OCI-LY7 (cell line): ENCODE results near the gene INSYN2A. TPM values are rescaled to one million over a fixed set of nuclear protein-coding genes. Genes with fewer than 3 reads are reported as not detected.

Experiments
- Bru-seq: library from RNA; stranded (reverse); fragments of 400-500 nt; gene quantifications from one replicate; lab custom pipeline; 2021; lab: Mats Ljungman, UMichigan
- BruChase-seq, 2 experiments: library from RNA; stranded (reverse); fragments of 400-500 nt; gene quantifications; one replicate each; lab custom pipeline; 2021; lab: Mats Ljungman, UMichigan
- BruUV-seq: library from RNA; stranded (reverse); fragments of 400-500 nt; replicated peaks from 2 replicates; lab custom pipeline; 2021; lab: Mats Ljungman, UMichigan
- CTCF ChIA-PET: fragments of 300-600 bp; sonication (Branson Sonifier 250); formaldehyde crosslinking; loops from one replicate; lab custom pipeline; 2022; ENCODE audit warnings: antibody characterized with exemption; ENCODE audit not compliant: unreplicated experiment; lab: Charles Lee
- POLR2A ChIA-PET: fragments of 300-600 bp; sonication (Branson Sonifier 250); formaldehyde crosslinking; loops from one replicate; lab custom pipeline; 2022; ENCODE audit warnings: antibody characterized with exemption; lab: Charles Lee
- DNase-seq: peaks from one replicate; pipeline ENCODE4 v3.0.0-alpha.2; 2015; ENCODE audit warnings: low spot score
- H2AFZ ChIP-seq: fragments of 200-600 bp; sonication (generic), shearing (Covaris generic); 2 replicates; pipeline ENCODE4 v1.6.1; 2014; ENCODE audit warnings: mild to moderate bottlenecking, antibody characterized with exemption, low read length, moderate library complexity
- H3K27ac ChIP-seq: fragments of 200-600 bp; sonication (generic); 2 replicates; pipeline ENCODE4 v1.5.1; 2014; ENCODE audit warnings: mixed run types, low read depth, mild to moderate bottlenecking, moderate library complexity, low read length, inconsistent platforms; ENCODE audit not compliant: poor library complexity, severe bottlenecking
- H3K36me3 ChIP-seq: fragments of 200-600 bp; sonication (generic); 2 replicates; pipeline ENCODE4 v1.6.1; 2014; ENCODE audit warnings: mild to moderate bottlenecking, antibody characterized with exemption, low read length, moderate library complexity, mixed read lengths; ENCODE audit not compliant: insufficient read depth
- H3K4me1 ChIP-seq: fragments of 200-600 bp; sonication (generic); 2 replicates; pipeline ENCODE4 v1.5.1; 2014; ENCODE audit warnings: mild to moderate bottlenecking, low read length; ENCODE audit not compliant: insufficient read depth, poor library complexity, severe bottlenecking
- H3K4me2 ChIP-seq: fragments of 200-600 bp; sonication (generic); 2 replicates; pipeline ENCODE4 v1.6.1; 2014; ENCODE audit warnings: mild to moderate bottlenecking, low read length
- H3K4me3 ChIP-seq: fragments of 200-600 bp; sonication (generic); 2 replicates; pipeline ENCODE4 v1.5.1; 2014; ENCODE audit warnings: mild to moderate bottlenecking, low read depth, low read length; ENCODE audit not compliant: poor library complexity, severe bottlenecking
- H3K79me2 ChIP-seq: fragments of 200-600 bp; sonication (generic); 2 replicates; pipeline ENCODE4 v1.6.1; 2016; ENCODE audit warnings: low read depth, mild to moderate bottlenecking, low read length, moderate library complexity, mixed read lengths; ENCODE audit not compliant: insufficient read depth
- H3K9me2 ChIP-seq: fragments of 200-600 bp; sonication (generic); 2 replicates; pipeline ENCODE4 v1.6.1; 2016; ENCODE audit warnings: mild to moderate bottlenecking, low read length, mixed read lengths; ENCODE audit not compliant: insufficient read depth
- H3K9me3 ChIP-seq: fragments of 200-600 bp; sonication (generic); 2 replicates; pipeline ENCODE4 v1.6.1; 2014; ENCODE audit warnings: mild to moderate bottlenecking, mixed run types, low read length, mixed read lengths
- H4K20me1 ChIP-seq: fragments of 200-600 bp; sonication (generic); 2 replicates; pipeline ENCODE4 v1.6.1; 2014; ENCODE audit warnings: mild to moderate bottlenecking, antibody characterized with exemption, low read length, moderate library complexity, mixed read lengths; ENCODE audit not compliant: insufficient read depth
- EZH2phosphoT487 ChIP-seq: fragments of 200-600 bp; sonication (generic); IDR thresholded peaks from 2 replicates; pipeline ENCODE4 v1.6.1; 2018; ENCODE audit warnings: low read depth, borderline replicate concordance, mild to moderate bottlenecking, mixed run types, antibody characterized with exemption, low read length, moderate library complexity, mixed read lengths
- intact Hi-C: fragments of 100-400 bp; cut with micrococcal nuclease; formaldehyde crosslinking; loops from one replicate; pipeline ENCODE4 v1.10.0; 2022; ENCODE audit not compliant: unreplicated experiment
- long read RNA-seq: library from polyadenylated mRNA; stranded (forward); transcript quantifications from one replicate; pipeline ENCODE4 v2.0.0, GENCODE V29; 2022
- total RNA-seq, 2 experiments: library from RNA; depleted of rRNA in 1 of 2; stranded (reverse); fragments of >200 nt in 1 of 2; shearing (Covaris generic) in 1 of 2; gene quantifications; 2 replicates each; pipeline ENCODE4 v1.2.3, GENCODE V29; 2014 to 2022
- TF ChIP-seq, protein P1 (sequence below): fragments of 200-600 bp; sonication (generic); conservative IDR thresholded peaks from 2 replicates; pipeline ENCODE4 v1.5.1; 2014; ENCODE audit warnings: mild to moderate bottlenecking, antibody characterized with exemption, low read length, moderate library complexity, mixed read lengths

INSYN2A gene, protein sequence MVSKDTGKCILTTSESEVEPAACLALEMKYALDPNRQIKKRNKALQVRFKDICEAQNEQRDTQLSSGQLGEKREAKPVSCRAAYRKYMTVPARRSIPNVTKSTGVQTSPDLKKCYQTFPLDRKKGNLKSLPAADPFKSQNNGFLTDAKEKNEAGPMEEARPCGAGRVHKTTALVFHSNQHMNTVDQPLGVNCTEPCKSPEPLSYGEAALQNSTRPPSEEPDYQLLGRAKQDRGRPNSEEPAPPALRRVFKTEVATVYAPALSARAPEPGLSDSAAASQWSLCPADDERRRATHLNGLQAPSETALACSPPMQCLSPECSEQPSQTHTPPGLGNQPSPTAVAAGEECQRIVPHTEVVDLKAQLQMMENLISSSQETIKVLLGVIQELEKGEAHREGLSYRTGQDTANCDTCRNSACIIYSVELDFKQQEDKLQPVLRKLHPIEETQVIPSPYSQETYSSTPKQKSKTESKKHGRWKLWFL
- total RNA-seq (2014; rRNA removed; shearing (Covaris generic)) (not detected in 2 replicates), total RNA-seq (2022) (not detected in 2 replicates), Bru-seq, nascent RNA (not detected), BruChase-seq, experiment 1, labeled RNA remaining after a 6-hour chase (not detected), BruChase-seq, experiment 2, labeled RNA remaining after a 2-hour chase (not detected)
- long read RNA-seq, result 0 reads

DNA sequence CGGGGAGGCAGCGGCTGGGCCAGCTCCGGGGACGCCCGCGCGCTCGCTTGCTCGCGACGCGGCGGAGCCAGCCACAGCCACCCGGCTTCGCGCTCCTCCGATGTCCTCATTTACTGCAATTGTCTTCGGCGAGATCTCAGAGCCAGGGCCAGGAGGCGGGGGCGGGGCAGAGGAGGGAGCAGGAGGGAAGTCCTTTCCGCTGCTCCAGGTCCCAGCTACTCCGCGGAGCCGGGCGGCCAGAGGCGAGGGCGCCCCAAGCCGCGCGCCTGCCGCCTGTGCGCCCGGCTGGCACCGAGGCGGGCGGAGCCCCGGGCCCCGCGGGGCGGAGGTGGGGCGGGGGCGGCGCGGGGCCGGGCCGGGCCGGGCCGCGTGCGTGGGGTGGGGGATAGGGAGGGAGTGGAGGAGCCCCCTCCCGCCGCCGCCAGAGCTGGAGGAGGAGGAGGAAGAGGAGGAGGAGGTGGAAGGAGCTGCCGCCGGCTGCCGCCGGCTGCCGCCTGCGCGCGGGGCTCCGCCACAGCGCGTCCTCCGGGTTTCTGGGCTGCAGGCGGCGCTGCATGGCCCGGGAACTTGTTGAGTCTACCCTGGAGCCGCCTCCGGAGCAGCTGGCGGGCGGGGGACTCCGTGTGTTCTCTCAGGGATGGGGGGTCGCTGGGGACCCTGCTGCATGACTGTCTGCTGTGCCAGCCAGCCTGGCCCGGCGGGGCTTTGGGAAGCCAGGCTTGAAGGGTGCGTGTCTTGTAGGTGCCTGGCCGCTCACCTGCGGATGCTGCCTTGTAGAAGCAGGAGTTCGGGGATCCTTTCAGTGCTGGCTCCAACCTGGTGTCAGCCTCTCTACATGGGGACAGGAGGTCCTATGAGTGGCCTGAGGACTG is at the start of gene INSYN2A:
Gene INSYN2A (minus strand): TSS at position 310 of the 872 bp plus-strand sequence. CDS start 20,196 bp downstream, outside the sequence.
- POLR2A ChIA-PET, result no interaction called here
- H3K4me2 ChIP-seq, result no peak within 1 kb of the TSS
- no peaks in the 10 kb centered on the region for H3K9me2 ChIP-seq

DNA sequence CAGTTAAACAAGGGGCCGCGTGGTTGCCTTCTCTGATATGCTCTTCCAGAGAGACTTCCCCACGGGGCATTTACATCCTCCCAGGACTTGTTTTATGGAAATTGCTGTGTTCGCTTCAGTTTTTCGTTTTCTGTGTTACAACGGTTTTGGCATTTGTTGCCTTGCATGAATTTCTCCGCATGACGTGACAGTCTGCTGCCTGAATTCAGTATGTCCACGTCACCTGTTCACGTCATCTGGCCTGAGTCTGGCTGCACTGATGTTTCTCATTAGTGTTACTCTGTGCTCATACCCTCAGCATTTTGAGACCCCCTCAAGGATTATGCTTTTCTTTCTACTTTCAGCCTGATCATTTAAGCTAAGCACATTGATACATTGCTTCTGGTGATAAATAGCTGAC is 49.1 kb upstream of the INSYN2A start:
- no peak overlapping the region for H3K4me2 ChIP-seq
- no peaks in the 10 kb centered on the region for H3K9me3 ChIP-seq
- H3K79me2 ChIP-seq, result no peaks in the 10 kb centered on the region
- H3K4me3 ChIP-seq, result no peak overlapping the region
- TF ChIP-seq, protein P1, sequence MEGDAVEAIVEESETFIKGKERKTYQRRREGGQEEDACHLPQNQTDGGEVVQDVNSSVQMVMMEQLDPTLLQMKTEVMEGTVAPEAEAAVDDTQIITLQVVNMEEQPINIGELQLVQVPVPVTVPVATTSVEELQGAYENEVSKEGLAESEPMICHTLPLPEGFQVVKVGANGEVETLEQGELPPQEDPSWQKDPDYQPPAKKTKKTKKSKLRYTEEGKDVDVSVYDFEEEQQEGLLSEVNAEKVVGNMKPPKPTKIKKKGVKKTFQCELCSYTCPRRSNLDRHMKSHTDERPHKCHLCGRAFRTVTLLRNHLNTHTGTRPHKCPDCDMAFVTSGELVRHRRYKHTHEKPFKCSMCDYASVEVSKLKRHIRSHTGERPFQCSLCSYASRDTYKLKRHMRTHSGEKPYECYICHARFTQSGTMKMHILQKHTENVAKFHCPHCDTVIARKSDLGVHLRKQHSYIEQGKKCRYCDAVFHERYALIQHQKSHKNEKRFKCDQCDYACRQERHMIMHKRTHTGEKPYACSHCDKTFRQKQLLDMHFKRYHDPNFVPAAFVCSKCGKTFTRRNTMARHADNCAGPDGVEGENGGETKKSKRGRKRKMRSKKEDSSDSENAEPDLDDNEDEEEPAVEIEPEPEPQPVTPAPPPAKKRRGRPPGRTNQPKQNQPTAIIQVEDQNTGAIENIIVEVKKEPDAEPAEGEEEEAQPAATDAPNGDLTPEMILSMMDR, result no peak
- TF ChIP-seq EZH2phosphoT487, result no peak
- intact Hi-C loops, result no loop called here
- DNase-seq, result no peak
- no peaks in the 10 kb centered on the region for H3K9me2 ChIP-seq
- no peak overlapping the region for H2AFZ ChIP-seq
- no peaks in the 10 kb centered on the region for H3K4me1 ChIP-seq
- ChIA-PET CTCF (no interaction called here), POLR2A (no interaction called here)
- no peak overlapping the region for H3K27ac ChIP-seq
- BruUV-seq, result no TSS peak
- no peaks in the 10 kb centered on the region for H3K36me3 ChIP-seq
- H4K20me1 ChIP-seq, result no peaks in the 10 kb centered on the region

More for the DNA sequence above, at the start of gene INSYN2A:
- intact Hi-C loops, result no loop called here
- Histone ChIP-seq H3K4me3 (no peak within 1 kb of the TSS), H3K36me3 (no peaks in the 10 kb centered on the region), H4K20me1 (no peaks in the 10 kb centered on the region), H2AFZ (no peak within 1 kb of the TSS), H3K79me2 (no peaks in the 10 kb centered on the region), H3K9me3 (no peaks in the 10 kb centered on the region), H3K4me1 (no peaks in the 10 kb centered on the region), H3K27ac (no peak within 1 kb of the TSS)
- no peak for DNase-seq
- CTCF ChIA-PET, result no interaction called here
- BruUV-seq, result no TSS peak
- TF ChIP-seq EZH2phosphoT487, result no peak
- TF ChIP-seq, protein P1, result no peak
